M059J (cell line): Measurements from ENCODE around the gene FOXF1. TPM values are rescaled to one million over a fixed set of nuclear protein-coding genes. Genes with fewer than 3 reads are reported as not detected.

Experiments
- DNase-seq: peaks from one replicate; pipeline ENCODE4 v3.0.0-alpha.2; 2012; ENCODE audit warnings: low read depth
- total RNA-seq: library from RNA; depleted of rRNA; stranded (reverse); fragments of >200 nt; shearing (Covaris generic); gene quantifications from 2 replicates; pipeline ENCODE4 v1.2.3, GENCODE V29; 2014

Gene FOXF1
- total RNA-seq, 1 experiment from 2014 or later = 21.2 TPM

GRCh38 chr16:86492961-86493629 lies 17.2 kb upstream of the FOXF1 start:
- DNase-seq = no peak

GRCh38 chr16:86494039-86494564 lies 16.2 kb upstream of the FOXF1 start:
- no peak for DNase-seq

GRCh38 chr16:86494565-86495356 lies 15.6 kb upstream of the FOXF1 start:
- DNase-seq = no peak

- no peak for DNase-seq
These were observed 15.0 kb upstream of the FOXF1 start for GRCh38 chr16:86495357-86495701.

GRCh38 chr16:86495756-86496261 lies 14.5 kb upstream of the FOXF1 start:
- no peak for DNase-seq

GRCh38 chr16:86496262-86496928 lies 13.9 kb upstream of the FOXF1 start:
- no peak for DNase-seq

- DNase-seq = no peak
These were observed 13.3 kb upstream of the FOXF1 start for GRCh38 chr16:86496929-86497461.

- DNase-seq = no peak
These were observed 12.7 kb upstream of the FOXF1 start for GRCh38 chr16:86497551-86498021.

GRCh38 chr16:86498155-86498670 lies 12.1 kb upstream of the FOXF1 start:
- DNase-seq = no peak

- DNase-seq = no peak
These were observed 11.5 kb upstream of the FOXF1 start for GRCh38 chr16:86498671-86499439.

- no peak for DNase-seq
These were observed 10.9 kb upstream of the FOXF1 start for GRCh38 chr16:86499440-86499786.

- no peak for DNase-seq
These were observed 10.2 kb upstream of the FOXF1 start for GRCh38 chr16:86499889-86500707.

- DNase-seq = no peak
These were observed 9.4 kb upstream of the FOXF1 start for GRCh38 chr16:86500708-86501510.

- DNase-seq = no peak
These were observed 8.1 kb upstream of the FOXF1 start for GRCh38 chr16:86501989-86502855.

GRCh38 chr16:86502856-86503748 lies 7.2 kb upstream of the FOXF1 start:
- no peak for DNase-seq

- no peak for DNase-seq
These were observed 6.5 kb upstream of the FOXF1 start for GRCh38 chr16:86503830-86504229.
